Measurements from ENCODE around the gene PLA2G6. TPM values are rescaled to one million over a fixed set of nuclear protein-coding genes. Genes with fewer than 3 reads are reported as not detected.
"Not testable (repeated sequence)": the region's sequence is repeated elsewhere in the genome, so short reads cannot be mapped to it uniquely, and the experiment has no call there.

The PLA2G6 gene
- total RNA-seq, 1 donor from 2014 or later, result 12.0 TPM

GRCh38 chr22:38125038-38125610, 56.5 kb downstream of the PLA2G6 start:
- ATAC-seq (ENCODE audit: poor library complexity) (no peak), DNase-seq (peak; percentile 15)
- intact Hi-C loops (cut with DNase I), result no loop called here

DNA sequence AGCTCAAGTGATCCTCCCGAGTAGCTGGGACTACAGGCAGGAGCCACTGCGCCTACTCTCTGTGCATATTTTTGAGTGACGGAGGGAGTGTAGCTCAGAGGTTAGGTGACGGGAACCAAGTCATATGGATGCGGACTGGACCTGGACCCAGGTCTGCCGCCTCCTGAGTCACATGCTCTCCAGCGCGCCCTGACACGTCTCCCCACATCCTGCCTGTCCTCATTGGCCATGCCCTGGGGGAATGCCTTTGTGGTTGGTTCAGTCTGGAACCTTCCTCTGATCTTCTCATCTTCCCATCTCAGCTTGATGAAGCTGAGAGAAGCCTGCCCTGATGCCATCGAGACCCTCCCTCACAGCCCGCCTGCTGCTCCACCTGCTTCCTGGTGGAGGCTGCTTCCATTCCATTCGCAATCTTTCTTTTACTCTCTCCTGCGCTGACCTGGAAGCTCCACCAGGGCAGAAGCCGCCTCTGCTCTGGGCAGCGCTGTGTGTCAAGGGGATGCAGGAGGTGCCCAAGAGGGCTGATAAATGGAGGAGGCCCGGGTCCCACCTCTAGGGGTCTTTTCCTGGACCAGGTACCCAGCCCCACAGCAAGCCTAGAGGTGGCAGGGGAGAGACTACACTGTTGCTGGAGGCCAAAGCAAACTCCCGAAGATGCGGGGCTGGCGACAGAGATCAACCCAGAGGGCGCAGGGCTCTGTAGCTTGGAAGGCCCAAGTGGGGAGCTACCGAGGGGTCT, 57.2 kb downstream of the PLA2G6 start:
- ATAC-seq (ENCODE audit: poor library complexity), result no peak
- peak; percentile 19 for DNase-seq
- intact Hi-C loops (cut with DNase I), result no loop called here

DNA sequence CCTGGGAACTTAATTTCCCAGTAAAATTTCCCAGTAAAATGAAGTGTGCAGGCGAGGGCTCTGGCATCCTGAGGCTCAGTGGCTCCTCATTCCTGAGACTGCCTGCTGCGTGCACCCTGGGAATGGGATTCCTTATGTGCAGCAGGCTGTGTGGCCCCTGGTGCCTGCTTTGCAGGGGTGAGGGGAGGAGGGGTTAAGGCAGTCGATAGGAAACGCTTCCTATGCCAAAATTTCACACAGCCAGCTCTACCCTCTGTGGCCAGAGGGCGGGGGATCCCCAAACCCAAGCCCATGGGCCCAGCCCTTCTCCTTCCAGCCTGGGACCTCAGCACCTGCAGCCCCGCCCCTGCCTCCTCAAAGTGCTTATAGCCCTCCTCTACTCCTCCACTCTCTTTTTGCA, 59.0 kb downstream of the PLA2G6 start:
- intact Hi-C loops (cut with DNase I), result no loop called here
- DNase-seq (peak; percentile 11), ATAC-seq (ENCODE audit: poor library complexity) (no peak)

GRCh38 chr22:38120359-38121110, 61.1 kb downstream of the PLA2G6 start:
- intact Hi-C loops (cut with DNase I), result no loop called here
- ATAC-seq (ENCODE audit: poor library complexity), result no peak
- DNase-seq, result peak; percentile 29

DNA sequence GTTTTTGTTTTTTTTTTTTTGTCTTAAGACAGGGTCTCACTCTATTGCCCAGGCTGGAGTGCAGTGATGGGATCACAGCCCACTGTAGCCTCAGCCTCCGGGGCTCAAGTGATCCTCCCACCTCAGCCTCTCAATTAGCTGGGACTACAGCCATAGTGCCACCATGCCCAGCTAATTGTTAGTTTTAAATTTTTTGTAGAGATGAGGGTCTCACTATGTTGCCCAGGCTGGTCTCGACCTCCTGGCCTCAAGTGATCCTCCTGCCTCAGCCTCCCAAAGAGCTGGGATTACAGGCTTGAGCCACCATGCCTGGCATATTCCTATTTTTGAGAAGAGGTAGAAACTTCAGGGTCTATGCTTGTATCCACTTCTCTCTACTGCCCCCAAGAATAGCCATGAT, 62.9 kb downstream of the PLA2G6 start:
- ATAC-seq (ENCODE audit: poor library complexity), result not testable (repeated sequence)
- intact Hi-C loops (cut with DNase I), result loop anchor here (5.0 to 10.0 kb wide), 2 partner anchors 109 to 226 kb away; no protein-coding TSS in a partner anchor
- peak; percentile 6 for DNase-seq

DNA sequence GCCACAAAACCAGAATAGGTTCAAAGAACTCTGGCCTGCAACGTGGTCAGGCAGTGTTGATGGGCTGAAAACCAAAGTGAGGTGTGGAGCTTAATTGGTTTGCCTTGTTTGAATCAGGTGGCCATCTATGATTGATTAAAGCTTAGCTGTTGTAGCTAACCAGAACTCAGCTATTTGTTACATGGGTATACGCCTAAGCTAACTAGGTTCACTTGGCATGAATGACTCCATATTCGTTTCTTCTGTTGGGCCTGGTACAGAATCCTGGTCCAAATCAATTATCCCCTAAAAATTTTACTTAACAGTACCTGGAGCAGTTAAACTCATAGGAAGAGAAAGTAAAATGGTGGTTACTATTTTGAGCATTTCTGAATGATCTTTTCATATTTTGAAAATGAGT, 63.4 kb downstream of the PLA2G6 start:
- intact Hi-C loops (cut with DNase I), result loop anchor here (5.0 to 10.0 kb wide), 2 partner anchors 109 to 227 kb away; no protein-coding TSS in a partner anchor
- ATAC-seq (ENCODE audit: poor library complexity) (no peak), DNase-seq (no peak)

- DNase-seq; ATAC-seq (ENCODE audit: poor library complexity): not testable (repeated sequence)
- intact Hi-C loops (cut with DNase I), result loop anchor here (5.0 to 10.0 kb wide), 2 partner anchors 110 to 227 kb away; no protein-coding TSS in a partner anchor
Observed at GRCh38 chr22:38117556-38117955, 64.1 kb downstream of the PLA2G6 start.

DNA sequence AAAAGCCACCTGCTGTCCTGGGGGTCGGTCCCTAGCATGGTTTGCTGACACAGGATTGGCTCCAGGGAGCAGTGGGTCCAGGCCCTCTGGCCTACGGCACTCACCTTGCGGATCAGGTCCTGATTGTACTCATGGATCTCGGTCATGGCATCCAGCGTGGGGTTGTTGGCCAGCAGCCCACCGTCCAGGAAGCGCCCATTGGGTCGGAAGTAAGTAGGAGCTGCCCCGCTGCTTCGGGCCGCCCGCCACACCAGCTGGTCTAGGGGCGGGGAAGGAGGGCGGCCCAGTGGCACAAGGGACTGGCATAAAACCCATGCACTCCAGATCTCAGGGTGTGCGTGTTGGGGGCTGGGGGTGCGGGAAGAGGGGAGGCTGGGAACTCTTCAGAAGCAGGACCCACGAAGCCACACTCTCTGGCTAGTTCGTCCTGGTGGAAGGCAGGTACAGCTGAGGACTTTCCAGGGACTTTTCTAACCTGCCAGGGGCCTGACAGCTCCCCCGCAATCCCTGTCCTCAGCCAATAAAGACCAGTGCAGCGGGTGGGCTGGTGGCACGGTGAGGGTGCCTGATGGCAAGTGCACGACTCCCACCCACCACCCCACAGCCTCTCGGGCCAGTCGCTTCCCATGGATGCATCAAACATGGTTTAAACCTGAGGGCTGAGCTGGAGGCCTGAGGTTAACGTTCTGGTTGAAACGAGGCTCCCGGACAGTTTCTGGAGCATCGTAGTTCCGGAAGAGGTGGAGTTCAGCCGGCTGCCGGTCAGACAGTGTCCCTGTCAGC, 66.0 kb downstream of the PLA2G6 start:
- ATAC-seq (ENCODE audit: poor library complexity) (no peak), DNase-seq (peak; percentile 44)
- intact Hi-C loops (cut with DNase I), result loop anchor here (5.0 to 10.0 kb wide), 2 partner anchors 112 to 229 kb away; no protein-coding TSS in a partner anchor

DNA sequence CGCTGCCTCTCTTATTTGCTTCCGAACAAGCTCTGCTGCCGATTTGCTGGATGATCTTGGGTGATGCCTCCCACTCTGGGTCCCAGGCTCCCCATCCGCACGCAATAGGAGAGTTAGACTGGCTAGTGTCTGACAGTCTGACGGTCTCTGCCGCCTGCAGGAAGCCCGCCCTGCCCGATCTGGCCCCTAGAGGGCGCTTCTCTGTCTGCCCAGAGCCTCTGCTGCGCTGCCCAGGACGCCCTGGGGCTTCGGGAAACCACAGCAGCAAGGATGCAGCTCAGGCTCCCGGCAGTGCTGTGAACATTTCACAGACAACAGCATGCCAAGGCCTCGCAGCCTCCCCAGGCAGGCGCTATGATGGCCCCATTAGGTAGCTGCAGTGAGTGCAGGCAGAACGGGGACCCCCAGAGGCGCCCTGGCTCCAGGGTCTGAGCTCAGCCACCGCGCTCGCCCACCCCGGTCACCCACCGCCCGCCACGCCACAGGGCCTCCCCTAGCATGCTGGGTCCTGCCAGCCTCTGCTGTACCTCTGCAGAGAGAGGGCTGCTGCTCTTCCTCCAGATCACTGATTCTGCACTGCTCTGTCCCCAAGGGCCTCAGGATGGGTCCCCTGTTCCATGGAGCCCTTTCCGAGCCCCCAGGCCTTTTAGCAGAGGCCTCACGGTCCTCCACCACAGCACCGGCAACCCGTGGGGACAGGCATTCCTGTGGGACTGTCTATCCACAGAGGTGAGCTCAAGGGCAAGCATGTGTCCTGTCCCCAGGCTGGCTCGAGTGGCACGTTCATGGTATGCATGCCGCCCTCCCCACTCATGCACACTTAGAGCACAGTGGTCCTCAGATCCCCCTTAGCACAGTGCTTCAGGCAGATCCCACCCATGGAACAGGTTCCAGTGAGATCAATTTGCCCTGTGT, 66.9 kb downstream of the PLA2G6 start:
- DNase-seq (peak; percentile 92), ATAC-seq (ENCODE audit: poor library complexity) (peak; percentile 95)
- intact Hi-C loops (cut with DNase I), result loop anchor here (5.0 to 10.0 kb wide), 2 partner anchors 113 to 230 kb away; no protein-coding TSS in a partner anchor

DNA sequence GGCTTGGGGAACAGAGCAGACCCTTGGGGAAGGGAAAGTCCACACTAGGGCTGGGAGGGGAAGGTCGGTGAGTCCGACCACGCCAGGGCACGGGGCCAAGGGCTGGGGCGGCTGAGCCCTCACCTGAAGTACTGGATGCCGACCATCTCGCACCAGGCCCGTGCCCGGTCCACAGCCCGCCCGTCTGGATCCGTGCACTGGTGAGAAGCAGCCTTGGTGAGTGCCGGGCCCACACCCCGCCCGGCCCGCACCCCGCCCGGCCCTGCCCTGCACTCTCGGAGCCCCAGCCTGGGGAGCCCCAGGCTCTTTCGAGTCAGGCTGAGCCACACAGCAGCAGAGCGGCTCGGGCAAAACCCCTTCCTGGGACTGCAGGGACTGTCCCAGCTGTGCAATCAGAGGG, 69.2 kb downstream of the PLA2G6 start:
- ATAC-seq (ENCODE audit: poor library complexity) (no peak), DNase-seq (peak; percentile 38)
- intact Hi-C loops (cut with DNase I), result loop anchor here (10.0 kb wide), 1 partner anchor 232 kb away; no protein-coding TSS in a partner anchor

GRCh38 chr22:38111925-38112355, 69.7 kb downstream of the PLA2G6 start:
- DNase-seq, result peak; percentile 37
- intact Hi-C loops (cut with DNase I), result loop anchor here (10.0 kb wide), 1 partner anchor 233 kb away; no protein-coding TSS in a partner anchor
- no peak for ATAC-seq (ENCODE audit: poor library complexity)

DNA sequence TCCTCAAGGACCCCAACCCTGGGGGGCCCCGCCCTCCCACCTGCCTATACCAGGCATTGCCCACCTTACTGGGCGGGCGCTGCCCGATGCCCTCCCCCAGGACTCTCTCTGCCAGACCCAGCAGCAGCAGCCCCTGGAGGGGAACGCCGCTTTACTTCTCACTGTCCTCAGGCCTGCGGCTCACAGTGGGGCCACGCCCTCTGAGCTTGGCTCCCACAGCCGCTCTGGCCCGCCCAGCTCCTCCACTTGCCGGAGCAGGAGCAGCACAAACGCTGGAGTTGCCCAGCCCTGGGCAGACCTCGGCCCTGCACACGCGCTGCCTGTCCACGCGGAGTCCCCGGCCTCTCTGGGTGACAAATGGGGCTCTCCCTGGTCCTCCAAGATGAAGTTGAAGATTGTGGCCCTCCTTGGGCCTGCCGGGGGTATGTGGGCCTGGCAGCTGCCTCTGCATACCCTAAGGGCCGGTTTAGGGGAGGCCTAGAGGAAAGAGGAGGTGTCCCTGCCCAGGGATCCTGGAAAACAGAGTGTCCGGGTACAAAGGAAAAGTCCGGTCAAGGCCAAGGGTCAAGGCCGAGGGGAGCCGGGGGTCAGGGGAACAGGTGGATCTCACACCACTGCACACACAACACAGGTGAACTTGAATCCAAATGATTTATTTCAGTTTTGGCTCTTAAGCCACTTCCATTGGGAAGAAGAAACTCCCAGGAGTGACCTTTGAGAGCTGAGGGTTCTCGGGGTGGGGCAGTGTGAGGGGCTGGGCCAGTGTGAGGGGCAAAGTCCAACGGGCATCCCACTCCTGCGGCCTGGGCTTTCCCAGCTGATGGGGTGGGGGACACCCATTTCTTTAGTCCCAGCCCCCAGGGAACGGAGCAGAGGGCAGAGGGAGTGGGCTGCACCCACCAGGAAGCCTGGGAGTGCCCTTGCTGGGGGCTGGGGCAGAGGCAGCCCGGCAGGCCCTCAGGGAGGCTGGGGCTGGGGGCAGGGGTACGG, 70.5 kb downstream of the PLA2G6 start:
- intact Hi-C loops (cut with DNase I), result loop anchor here (10.0 kb wide), 1 partner anchor 234 kb away; no protein-coding TSS in a partner anchor
- ATAC-seq (ENCODE audit: poor library complexity) (no peak), DNase-seq (peak; percentile 54)

GRCh38 chr22:38110008-38110862, 71.4 kb downstream of the PLA2G6 start, which contains the start of gene BAIAP2L2:
Gene BAIAP2L2 (minus strand): TSS chr22:38110684. CDS start chr22:38110525, 159 bp downstream.
- DNase-seq (peak; percentile 27), ATAC-seq (ENCODE audit: poor library complexity) (no peak)
- intact Hi-C loops (cut with DNase I), result loop anchor here (10.0 kb wide), 1 partner anchor 235 kb away; no protein-coding TSS in a partner anchor

DNA sequence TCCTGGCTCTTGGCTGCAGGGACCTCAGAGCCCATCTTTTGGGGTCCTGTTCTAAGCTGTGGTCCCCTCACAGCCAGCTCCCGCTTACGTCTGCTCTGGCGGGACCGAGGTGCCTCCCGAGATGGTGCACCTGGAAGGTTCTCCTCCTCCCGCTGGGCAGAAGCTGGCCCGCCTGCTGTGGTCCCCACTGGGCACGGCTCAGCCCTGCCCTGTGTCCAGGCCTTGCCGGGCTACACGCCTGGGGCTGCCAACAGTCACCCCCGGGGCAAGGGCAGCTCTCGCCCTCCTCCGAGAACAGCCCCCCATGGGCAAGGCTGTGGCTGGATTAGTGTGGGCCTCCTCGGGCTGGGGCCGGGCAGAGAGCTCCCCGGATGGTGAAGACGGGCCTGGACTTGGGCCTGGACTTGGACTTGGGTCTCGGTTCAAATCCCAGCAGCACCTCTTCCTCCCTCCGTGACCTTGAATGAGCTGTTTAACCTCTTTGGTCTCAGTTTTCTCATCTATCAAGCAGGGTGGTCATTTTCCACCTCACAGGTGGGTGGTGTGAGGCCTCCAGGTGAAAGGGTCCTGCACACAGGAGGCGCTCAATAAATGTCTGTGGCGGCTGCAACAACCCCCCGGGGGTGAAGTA, 72.1 kb downstream of the PLA2G6 start:
- DNase-seq (peak; percentile 30), ATAC-seq (ENCODE audit: poor library complexity) (no peak)
- intact Hi-C loops (cut with DNase I), result loop anchor here (10.0 kb wide), 1 partner anchor 235 kb away; no protein-coding TSS in a partner anchor

Measured in Right ventricle myocardium superior (tissue), 1 donor.